Measurements from ENCODE around the gene LTBP3.

LTBP3 gene

DNA sequence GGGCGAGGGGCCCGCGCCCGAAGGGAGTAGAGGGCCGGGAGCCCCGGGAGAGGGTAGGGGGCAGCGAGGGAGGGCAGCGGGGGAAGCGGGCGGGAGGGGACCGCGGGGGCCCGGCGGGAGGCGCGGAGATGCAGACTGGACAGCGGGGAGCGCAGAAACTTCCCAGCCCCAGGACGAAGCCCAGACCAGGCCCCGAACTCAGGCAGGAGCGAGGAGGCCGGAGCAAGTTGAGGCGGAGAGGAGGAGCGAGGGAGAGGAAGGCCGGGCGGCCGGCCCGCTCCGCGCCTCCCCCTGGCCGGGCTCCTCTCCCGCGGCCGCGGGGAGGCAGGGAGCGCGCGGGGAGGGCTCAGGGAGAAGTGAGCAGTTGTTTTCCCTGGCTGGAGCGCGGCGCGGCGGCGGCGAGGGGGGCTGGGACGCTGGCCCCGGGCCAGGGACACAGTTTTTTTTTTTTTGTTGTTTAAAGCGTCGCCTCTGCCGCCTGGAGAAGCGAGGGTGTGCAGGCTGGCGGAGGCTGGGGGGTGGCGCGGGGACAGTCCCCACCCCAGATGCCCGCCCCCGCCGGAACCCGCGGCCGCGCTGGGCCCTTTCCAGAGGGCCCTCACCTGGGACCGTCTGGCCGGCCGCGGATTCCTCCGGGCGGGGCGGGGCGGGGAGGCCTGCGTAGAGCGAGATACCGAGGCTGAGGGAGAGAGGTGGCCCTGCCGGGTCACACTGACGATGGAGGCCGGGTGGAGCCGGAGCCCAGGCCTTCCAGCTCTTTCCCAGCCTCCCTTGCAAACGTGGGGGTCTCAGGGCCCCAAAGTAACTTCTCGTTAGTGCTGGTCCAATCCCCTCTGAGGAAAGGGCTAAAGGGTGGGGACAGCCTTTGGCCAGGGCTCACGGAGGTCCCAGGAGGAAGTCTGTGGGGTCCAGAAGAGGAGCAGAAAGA is at the start of gene LTBP3:
TSS of gene LTBP3 (minus strand) at position 358 of the 928 bp plus-strand sequence. CDS start 400 bp downstream, outside the sequence.
- DNase-seq (ENCODE audit: low read depth) = peak; percentile 88
- no peak for TF ChIP-seq CTCF (conservative IDR thresholded peaks at IDR 0.05; ENCODE audit: low read depth, low read length)
- H3K4me3 ChIP-seq (ENCODE audit: low read depth, low read length) = peak within 1 kb of the TSS; percentile 65

GRCh38 chr11:65606876-65607613 is 48.9 kb upstream of the LTBP3 start:
- peak; percentile 96 for DNase-seq (ENCODE audit: low read depth)
- H3K4me3 ChIP-seq (ENCODE audit: low read depth, low read length) = peak overlapping the region; percentile 47
- no peak for TF ChIP-seq CTCF (conservative IDR thresholded peaks at IDR 0.05; ENCODE audit: low read depth, low read length)

GRCh38 chr11:65604258-65604657 is 46.1 kb upstream of the LTBP3 start:
- DNase-seq (ENCODE audit: low read depth) = no peak
- TF ChIP-seq CTCF (conservative IDR thresholded peaks at IDR 0.05; ENCODE audit: low read depth, low read length) = no peak

DNA sequence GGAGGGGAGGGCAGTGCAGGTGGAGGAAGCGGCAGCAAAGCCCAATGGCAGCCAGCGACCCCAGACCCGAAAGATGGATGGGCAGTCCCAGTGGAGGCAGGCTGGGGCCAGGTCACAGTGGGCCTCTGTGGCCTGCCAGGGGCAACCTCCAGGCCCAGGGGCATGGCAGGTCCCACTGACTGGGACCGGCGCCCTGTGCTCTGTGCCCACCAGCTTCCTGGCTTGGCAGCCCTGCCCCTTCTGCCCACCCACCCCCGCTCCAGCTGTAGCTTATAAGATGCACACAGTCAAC is 41.7 kb upstream of the LTBP3 start:
- TF ChIP-seq CTCF (conservative IDR thresholded peaks at IDR 0.05; ENCODE audit: low read depth, low read length) = no peak
- H3K4me3 ChIP-seq (ENCODE audit: low read depth, low read length) = no peak overlapping the region

More at GRCh38 chr11:65604258-65604657, 46.1 kb upstream of the LTBP3 start:
- H3K4me3 ChIP-seq (ENCODE audit: low read depth, low read length) = no peak overlapping the region

DNA sequence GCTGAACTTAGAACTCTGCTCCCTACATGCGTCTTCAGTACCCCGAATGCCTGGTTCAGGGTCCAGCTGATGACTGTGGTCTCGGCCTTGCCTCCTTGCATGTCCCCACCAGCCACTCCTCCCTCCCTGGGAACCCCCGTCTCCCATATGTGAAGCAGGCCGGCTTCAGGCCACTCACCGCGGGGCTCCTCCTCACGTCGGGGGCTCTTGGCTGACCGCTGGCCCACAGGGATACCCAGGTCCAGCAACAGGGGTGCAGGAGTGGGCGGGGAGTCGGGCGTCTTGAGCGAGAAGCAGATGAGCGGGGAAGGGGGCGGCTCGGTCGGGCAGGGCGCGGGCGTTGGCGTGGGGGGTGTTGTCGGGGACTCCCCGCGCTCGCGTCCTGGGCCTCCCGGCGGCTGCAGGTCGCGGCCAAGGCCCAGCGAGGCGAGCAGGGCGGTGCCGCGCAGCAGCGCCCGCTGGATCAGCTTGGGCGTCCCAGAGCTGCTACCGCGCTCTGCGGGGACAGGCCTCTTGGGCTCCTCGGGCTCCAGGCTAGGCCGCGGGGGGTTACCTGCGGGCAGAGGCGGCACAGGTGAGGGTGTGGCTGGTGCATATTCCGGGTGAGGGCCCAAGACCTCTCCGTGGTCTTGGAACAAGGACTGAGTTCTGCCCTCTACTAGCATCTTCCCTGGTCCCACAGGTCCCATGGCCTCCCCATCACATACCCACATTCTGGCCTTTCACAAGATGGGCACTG is 41.2 kb upstream of the LTBP3 start:
- DNase-seq (ENCODE audit: low read depth) = no peak
- no peak overlapping the region for H3K4me3 ChIP-seq (ENCODE audit: low read depth, low read length)
- no peak for TF ChIP-seq CTCF (conservative IDR thresholded peaks at IDR 0.05; ENCODE audit: low read depth, low read length)

More for the DNA sequence above, 41.7 kb upstream of the LTBP3 start:
- DNase-seq (ENCODE audit: low read depth) = no peak

GRCh38 chr11:65598258-65598699 is 40.1 kb upstream of the LTBP3 start:
- no peak overlapping the region for H3K4me3 ChIP-seq (ENCODE audit: low read depth, low read length)
- TF ChIP-seq CTCF (conservative IDR thresholded peaks at IDR 0.05; ENCODE audit: low read depth, low read length) = no peak
- DNase-seq (ENCODE audit: low read depth) = no peak

All from choroid plexus epithelial cell (primary cell).